ENCODE measurements around the gene MAPK10.

GRCh38 chr4:86132468-86132867 is 227.4 kb downstream of the MAPK10 start:
- TF ChIP-seq NFE2L1 (tag; IDR thresholded peaks at IDR 0.05; ENCODE audit: borderline replicate concordance, low read depth) (no peak), CTCF (IDR thresholded peaks at IDR 0.05 in 2 of 3, conservative IDR thresholded peaks at IDR 0.05 in 1 of 3; ENCODE audit: insufficient read depth in 2 of 3, low read depth in 1 of 3, low read length in 3 of 3) (no peak), TCF7L2 (IDR thresholded peaks at IDR 0.05; ENCODE audit: low read depth, low read length) (no peak), POLR2A (conservative IDR thresholded peaks at IDR 0.05) (no peak), GABPB1 (CRISPR knock-in tag; IDR thresholded peaks at IDR 0.05) (no peak), NR2C1 (IDR thresholded peaks at IDR 0.05) (no peak), NR2C1 (tag; IDR thresholded peaks at IDR 0.05) (no peak), ZBTB1 (CRISPR knock-in tag; IDR thresholded peaks at IDR 0.05; ENCODE audit: borderline replicate concordance, low read depth) (no peak), ZNF639 (CRISPR knock-in tag; conservative IDR thresholded peaks at IDR 0.05 in 1 of 2, IDR thresholded peaks at IDR 0.05 in 1 of 2) (no peak), ARHGAP35 (IDR thresholded peaks at IDR 0.05; ENCODE audit: partially characterized antibody) (no peak), EP300 (IDR thresholded peaks at IDR 0.05; ENCODE audit: low read length) (no peak), MAFK (IDR thresholded peaks at IDR 0.05; ENCODE audit: low read length) (no peak), SETDB1 (IDR thresholded peaks at IDR 0.05; ENCODE audit: low read length) (no peak)
